HepG2 (cell line): ENCODE measurements around the gene CST4. TPM values are rescaled to one million over a fixed set of nuclear protein-coding genes. Genes with fewer than 3 reads are reported as not detected.
A peak's percentile ranks its signal among the peaks of the same experiment; 100 is the strongest.

Experiments used
- ATAC-seq: fragments of 200-7000 bp; cut with Tn5 transposase; 3 replicates; pipeline ENCODE4 v1.9.1; 2020; ENCODE audit warnings: mild to moderate bottlenecking, moderate library complexity
- BruUV-seq: library from RNA; stranded (reverse); fragments of 400-500 nt; replicated peaks from 2 replicates; lab custom pipeline; 2021; lab: Mats Ljungman, UMichigan
- CTCF ChIA-PET: fragments of 300-600 bp; formaldehyde crosslinking; extraction: SDS; loops from one replicate; lab custom pipeline; 2021; ENCODE audit warnings: low total read pairs, inconsistent platforms, low intra/inter-chr PET ratio; lab: Yijun Ruan, JAX
- POLR2A ChIA-PET: fragments of 350-600 bp; sonication (Branson Sonifier 250); formaldehyde crosslinking; loops from one replicate; lab custom pipeline; 2020; ENCODE audit warnings: antibody characterized with exemption, inconsistent platforms; lab: Yijun Ruan, JAX
- DNase-seq: peaks from one replicate; pipeline ENCODE4 v3.0.0-alpha.2; 2015; ENCODE audit warnings: low spot score
- FAIRE-seq: peaks from 3 replicates; lab custom pipeline; 2011; peaks lifted over from hg19 to GRCh38; lab: Jason Lieb, UNC
- H2AFZ ChIP-seq: one replicate; pipeline ENCODE4 v1.6.1; 2011; ENCODE audit warnings: low read length, inconsistent platforms
- H3K27ac ChIP-seq: fragments of 300-600 bp; 3 replicates; pipeline ENCODE4 v1.8.0; 2011; ENCODE audit warnings: mixed run types, mild to moderate bottlenecking, mixed read lengths, low read length, inconsistent platforms; ENCODE audit not compliant: insufficient read depth; ENCODE audit errors: extremely low read length
- H3K27me3 ChIP-seq, 2 experiments: fragments of 200-600 bp in 1 of 2; 2 replicates in 1 of 2; 3 replicates in 1 of 2; pipeline versions ENCODE4 v1.6.0 to v1.8.0; 2011; ENCODE audit warnings: low read length in 2 of 2, mild to moderate bottlenecking in 2 of 2, moderate library complexity in 2 of 2, inconsistent platforms in 1 of 2; ENCODE audit not compliant: insufficient read depth in 2 of 2, control insufficient read depth in 1 of 2
- H3K36me3 ChIP-seq, 2 experiments: fragments of 200-600 bp in 1 of 2; replicated peaks in 1 of 2; 2 replicates in 1 of 2; 3 replicates in 1 of 2; pipeline versions ENCODE4 v1.5.1 to v1.8.0; 2011; ENCODE audit warnings: low read length in 2 of 2, inconsistent platforms in 1 of 2; ENCODE audit not compliant: insufficient read depth in 2 of 2, control insufficient read depth in 1 of 2
- H3K4me1 ChIP-seq: 2 replicates; pipeline ENCODE4 v1.5.1; 2012; ENCODE audit warnings: low read length, inconsistent platforms; ENCODE audit not compliant: insufficient read depth
- H3K4me2 ChIP-seq: 2 replicates; pipeline ENCODE4 v1.6.0; 2011; ENCODE audit warnings: low read depth, low read length, inconsistent platforms
- H3K4me3 ChIP-seq, 3 experiments: fragments of 200-600 bp in 1 of 3; sonication (generic), shearing (Covaris generic) in 1 of 3; replicated peaks in 1 of 3; 2 replicates each; pipeline ENCODE4 v1.5.1; 2011 to 2016; ENCODE audit warnings: low read length in 3 of 3, inconsistent platforms in 2 of 3, low read depth in 2 of 3, mild to moderate bottlenecking in 2 of 3, control low read depth in 1 of 3, mixed read lengths in 1 of 3; ENCODE audit not compliant: insufficient read depth in 1 of 3
- H3K79me2 ChIP-seq: one replicate; pipeline ENCODE4 v1.6.1; 2011; ENCODE audit warnings: low read length, inconsistent platforms; ENCODE audit not compliant: insufficient read depth
- H3K9ac ChIP-seq: 2 replicates; pipeline ENCODE4 v1.6.0; 2011; ENCODE audit warnings: mild to moderate bottlenecking, low read depth, low read length, inconsistent platforms; ENCODE audit not compliant: insufficient read depth
- H3K9me3 ChIP-seq: 2 replicates; pipeline ENCODE4 v1.5.1; 2012; ENCODE audit warnings: mild to moderate bottlenecking, low read length
- H4K20me1 ChIP-seq: 2 replicates; pipeline ENCODE4 v1.6.0; 2011; ENCODE audit warnings: inconsistent platforms, mild to moderate bottlenecking, low read length, moderate library complexity; ENCODE audit not compliant: insufficient read depth
- AHR ChIP-seq: IDR thresholded peaks from 2 replicates; pipeline ENCODE4 v1.6.1; 2018; ENCODE audit warnings: missing genetic modification reagents, missing compliant biosample characterization
- FOXO4 ChIP-seq: sonication (generic); formaldehyde crosslinking; conservative IDR thresholded peaks from 2 replicates; pipeline ENCODE4 v1.8.1; 2023; ENCODE audit warnings: missing genetic modification reagents
- GTF2F1 ChIP-seq: fragments of 150-350 bp; IDR thresholded peaks from 2 replicates; pipeline ENCODE4 v1.6.1; 2014; ENCODE audit warnings: low read length
- HMGA1 ChIP-seq: sonication (generic); formaldehyde crosslinking; conservative IDR thresholded peaks from 2 replicates; pipeline ENCODE4 v1.4.0; 2020; ENCODE audit warnings: missing genetic modification reagents
- MED13 ChIP-seq: sonication (generic); formaldehyde crosslinking; IDR thresholded peaks from 2 replicates; pipeline ENCODE4 v1.5.0; 2020; ENCODE audit warnings: missing genetic modification reagents
- TCF7 ChIP-seq: sonication (generic); IDR thresholded peaks from 2 replicates; pipeline ENCODE4 v1.6.1; 2016; ENCODE audit warnings: antibody characterized with exemption, low read depth
- TFDP1 ChIP-seq: IDR thresholded peaks from 2 replicates; pipeline ENCODE4 v1.6.1; 2016; ENCODE audit warnings: missing compliant biosample characterization, missing genetic modification reagents, borderline replicate concordance
- THAP11 ChIP-seq: IDR thresholded peaks from 2 replicates; pipeline ENCODE4 v1.6.1; 2016; ENCODE audit warnings: missing biosample characterization, missing genetic modification reagents
- ZBTB33 ChIP-seq: sonication (generic); formaldehyde crosslinking; IDR thresholded peaks from 2 replicates; pipeline ENCODE4 v1.4.0; 2020; ENCODE audit warnings: missing genetic modification reagents
- ZFYVE20 ChIP-seq: sonication (generic); formaldehyde crosslinking; IDR thresholded peaks from 2 replicates; pipeline ENCODE4 v1.8.0; 2023; ENCODE audit warnings: low read depth, mild to moderate bottlenecking, moderate library complexity, missing genetic modification reagents, borderline replicate concordance
- ZNF280D ChIP-seq: sonication (generic); formaldehyde crosslinking; IDR thresholded peaks from 2 replicates; pipeline ENCODE4 v1.5.1; 2020; ENCODE audit warnings: mild to moderate bottlenecking, missing genetic modification reagents
- ZNF30 ChIP-seq: sonication (generic); formaldehyde crosslinking; IDR thresholded peaks from 2 replicates; pipeline ENCODE4 v1.5.0; 2020; ENCODE audit warnings: mild to moderate bottlenecking, missing genetic modification reagents
- ZNF567 ChIP-seq: sonication (generic); formaldehyde crosslinking; IDR thresholded peaks from 2 replicates; pipeline ENCODE4 v1.8.1; 2023; ENCODE audit warnings: mild to moderate bottlenecking, missing genetic modification reagents, borderline replicate concordance
- ZNF605 ChIP-seq: sonication (generic); formaldehyde crosslinking; IDR thresholded peaks from 2 replicates; pipeline ENCODE4 v1.8.0; 2022; ENCODE audit warnings: mild to moderate bottlenecking, missing genetic modification reagents
- ZNF770 ChIP-seq: sonication (generic); formaldehyde crosslinking; IDR thresholded peaks from 2 replicates; pipeline ENCODE4 v1.5.0; 2020; ENCODE audit warnings: mild to moderate bottlenecking, missing genetic modification reagents
- ZNF879 ChIP-seq: sonication (generic); formaldehyde crosslinking; IDR thresholded peaks from 2 replicates; pipeline ENCODE4 v1.8.1; 2023; ENCODE audit warnings: missing genetic modification reagents
- WGBS: methylation state at CpG from one replicate; pipeline ENCODE4 v1.1.6; 2017; ENCODE audit warnings: low lambda C conversion rate; 5-methylcytosine and 5-hydroxymethylcytosine counted together
- in situ Hi-C: cut with HindIII; loops from 2 replicates; pipeline ENCODE4 v1.10.0; 2017; ENCODE audit warnings: low pct_unique_long_range_greater_than_20kb; ENCODE audit not compliant: extremely low pct_ligation_motif_present
- intact Hi-C: fragments of 100-400 bp; cut with micrococcal nuclease; formaldehyde crosslinking; loops from one replicate; pipeline ENCODE4 v1.10.0; 2022; ENCODE audit not compliant: unreplicated experiment
- polyA plus RNA-seq, 8 experiments: library from polyadenylated mRNA; depleted of rRNA in 3 of 8; stranded (reverse) in 7 of 8; unstranded in 1 of 8; fragments of >200 nt; fragmentation: Illumina TruSeq in 4 of 8; extraction: Trizol in 4 of 8; gene quantifications; 2 replicates each; pipeline versions ENCODE4 v1.2.1 to v1.2.3, GENCODE V29; 2011 to 2016; ENCODE audit warnings: low read depth in 4 of 8, missing spikeins in 1 of 8, mixed read lengths in 1 of 8; ENCODE audit not compliant: insufficient read depth in 1 of 8
- total RNA-seq, 5 experiments: library from RNA; depleted of rRNA; stranded (reverse); fragments of >200 nt; fragmentation: Illumina TruSeq; extraction: Trizol; gene quantifications; 2 replicates each; pipeline ENCODE4 v1.2.3, GENCODE V29; 2016; ENCODE audit warnings: low read depth in 1 of 5

Gene CST4
- total and polyA plus RNA-seq, 2 of the 13 experiments (the other 11 are each of a cell fraction or from before 2014, with no cell fraction given) = not detected

GRCh38 chr20:23654000-23654399, 34.8 kb downstream of the CST4 start:
- in situ Hi-C loops (no loop called here), intact Hi-C loops (no loop called here)
- no peak for FAIRE-seq
- Histone ChIP-seq H3K9ac (no peak overlapping the region), H3K36me3 (no peaks in the 10 kb centered on the region), H2AFZ (no peak overlapping the region), H3K27me3 (no peaks in the 10 kb centered on the region), H3K4me3 (no peak overlapping the region), H3K9me3 (no peaks in the 10 kb centered on the region), H3K27ac (no peak overlapping the region), H3K4me1 (peaks cover 88% of the 10 kb centered on the region), H3K79me2 (no peaks in the 10 kb centered on the region), H3K4me2 (no peak overlapping the region), H4K20me1 (no peaks in the 10 kb centered on the region)
- WGBS = 92% methylated on average over 2 of the region's 2 CpGs
- no TSS peak for BruUV-seq
- ChIA-PET CTCF (no interaction called here), POLR2A (interaction anchor here (1.3 to 1.9 kb wide), 4 partner anchors 8 to 25 kb away, joined by 4 to 11 read pairs (median 4); no protein-coding TSS in a partner anchor)
- DNase-seq = no peak
- ATAC-seq = no peak
- TF ChIP-seq MED13 (CRISPR knock-in tag) (no peak), ZNF770 (CRISPR knock-in tag) (no peak), ZNF280D (CRISPR knock-in tag) (no peak), ZNF30 (CRISPR knock-in tag) (no peak), AHR (CRISPR knock-in tag) (no peak), FOXO4 (CRISPR knock-in tag) (0 out of 2 replicates have a peak, but pooled peaks have one; percentile 39), ZNF879 (no peak), GTF2F1 (no peak), ZNF567 (CRISPR knock-in tag) (no peak), TFDP1 (no peak), TCF7 (no peak), ZFYVE20 (no peak), HMGA1 (no peak), THAP11 (CRISPR knock-in tag) (no peak), ZBTB33 (CRISPR knock-in tag) (0 out of 2 replicates have a peak, but pooled peaks have one; percentile 32), ZNF605 (CRISPR knock-in tag) (no peak)
